IPS DF 4.7 (cell line): ENCODE data around the gene DYNC1I2.
A peak's percentile ranks its signal among the peaks of the same experiment; 100 is the strongest.

ENCODE experiments used
- DNase-seq: peaks from one replicate; pipeline ENCODE4 v3.0.0-alpha.2; 2013; ENCODE audit warnings: low spot score; ENCODE audit errors: extremely low read depth

Gene DYNC1I2

DNA sequence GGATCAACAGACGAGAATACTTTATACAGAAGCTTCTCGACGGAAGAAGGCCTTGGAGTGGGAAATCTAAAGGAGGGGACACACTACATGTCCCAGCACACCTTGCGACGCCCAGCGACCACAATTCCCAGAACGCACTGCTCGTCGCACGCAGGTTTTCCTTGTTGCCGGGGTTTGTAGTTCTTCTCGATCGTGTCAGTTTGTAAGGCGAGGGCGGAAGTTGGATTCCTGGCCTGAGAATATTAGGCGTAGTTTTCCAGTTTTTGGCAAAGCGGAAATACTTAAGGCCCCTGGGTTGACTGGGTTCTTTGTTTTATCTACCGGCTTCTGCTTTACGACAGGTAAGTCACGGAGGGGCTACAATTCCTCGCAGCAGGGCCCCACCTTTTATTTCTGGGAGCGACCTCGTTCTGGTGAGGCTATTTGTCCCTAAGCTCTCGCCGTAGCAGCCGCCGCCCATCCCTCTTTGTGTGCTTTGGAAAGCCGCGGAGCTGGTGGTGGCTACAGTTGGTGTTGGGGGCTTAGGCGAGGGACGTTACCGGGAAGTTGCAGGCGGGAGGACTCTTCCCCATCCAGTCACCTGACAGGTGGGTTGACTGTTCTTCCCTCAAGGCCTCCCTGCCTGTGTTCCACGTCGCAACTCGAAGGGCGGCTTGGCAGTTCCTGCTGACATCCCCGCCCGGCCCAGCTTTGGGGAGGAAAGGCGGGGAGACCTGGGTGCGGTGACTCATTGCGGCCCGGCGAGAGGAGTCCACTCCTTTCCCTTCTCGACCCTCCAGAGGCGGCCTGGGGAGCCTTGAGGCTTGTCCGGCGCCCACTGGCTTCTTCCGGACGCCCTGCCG is at the start of gene DYNC1I2:
Gene DYNC1I2, plus strand, starts transcription at position 183 of the 842 bp plus-strand sequence. CDS start 2,687 bp downstream, outside the sequence.
- DNase-seq = peak; percentile 83

DNA sequence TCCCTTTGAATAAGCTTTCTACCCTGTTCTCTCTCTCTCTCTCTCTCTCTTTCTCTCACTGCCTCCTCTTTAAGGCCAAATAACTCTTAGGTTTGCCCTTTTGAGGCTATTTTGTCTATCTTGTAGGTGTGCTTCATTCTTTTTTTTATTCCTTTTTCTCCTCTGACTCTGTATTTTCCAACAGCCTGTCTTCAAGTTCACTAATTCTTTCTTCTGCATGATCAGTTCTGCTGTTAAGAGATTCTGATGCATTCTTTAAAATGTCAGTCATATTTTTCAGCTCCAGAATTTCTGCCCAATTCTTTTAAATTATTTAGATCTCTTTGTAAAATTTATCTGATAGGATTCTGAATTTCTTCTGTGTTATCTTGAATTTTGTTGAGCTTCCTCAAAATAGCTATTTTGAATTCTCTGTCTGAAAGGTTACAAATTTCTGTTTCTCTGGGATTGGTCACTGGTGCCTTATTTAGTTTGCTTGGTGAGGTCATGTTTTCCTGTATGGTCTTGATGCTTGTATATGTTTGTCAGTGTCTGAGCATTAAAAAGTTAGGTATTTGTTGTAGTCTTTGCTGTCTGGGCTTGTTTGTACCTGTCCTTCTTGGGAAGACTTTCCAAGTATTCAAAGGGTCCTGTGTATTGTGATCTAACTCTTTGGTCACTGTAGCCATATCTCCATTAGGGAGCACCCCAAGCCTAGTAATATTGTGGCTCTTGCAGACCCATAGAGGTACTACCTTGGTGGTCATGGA is 35.4 kb upstream of the DYNC1I2 start:
- no peak for DNase-seq

DNA sequence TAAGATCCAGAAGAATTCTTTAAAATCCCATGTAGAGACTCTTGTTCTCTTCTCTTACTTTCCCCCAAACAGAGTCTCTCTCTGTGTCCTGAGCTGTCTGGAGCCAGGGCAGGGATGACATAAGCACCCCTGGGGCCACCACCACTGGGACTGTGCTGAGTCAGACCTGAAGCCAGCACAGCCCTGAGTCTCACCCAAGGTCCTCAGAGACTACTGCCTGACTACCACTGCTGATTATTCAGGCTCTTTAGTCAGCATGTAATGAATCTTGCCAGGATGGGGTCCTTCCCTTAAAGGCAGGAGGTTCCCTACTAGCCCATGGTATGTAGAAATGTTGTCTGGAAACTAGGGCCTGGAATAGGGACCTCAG is 34.9 kb upstream of the DYNC1I2 start:
- DNase-seq = no peak

DNA sequence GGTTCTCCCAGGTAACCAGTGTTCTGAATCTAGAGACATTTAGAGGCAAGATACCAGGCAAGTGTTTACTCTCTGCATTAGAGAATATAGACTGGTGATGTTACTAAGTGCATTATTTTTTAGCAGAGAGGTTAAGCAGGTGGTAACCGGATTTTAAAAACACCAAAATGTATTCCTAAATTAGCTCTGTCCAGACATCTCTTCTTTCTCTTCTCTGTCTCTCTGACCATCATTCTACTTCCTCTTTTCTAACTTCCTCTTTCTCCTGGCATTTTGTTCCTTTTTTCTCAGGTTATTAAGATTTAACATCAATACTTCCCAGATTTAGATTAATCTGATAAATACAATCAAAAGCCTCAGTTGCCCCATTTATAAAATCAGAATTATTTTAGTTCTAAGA is 31.7 kb upstream of the DYNC1I2 start:
- DNase-seq = no peak

DNA sequence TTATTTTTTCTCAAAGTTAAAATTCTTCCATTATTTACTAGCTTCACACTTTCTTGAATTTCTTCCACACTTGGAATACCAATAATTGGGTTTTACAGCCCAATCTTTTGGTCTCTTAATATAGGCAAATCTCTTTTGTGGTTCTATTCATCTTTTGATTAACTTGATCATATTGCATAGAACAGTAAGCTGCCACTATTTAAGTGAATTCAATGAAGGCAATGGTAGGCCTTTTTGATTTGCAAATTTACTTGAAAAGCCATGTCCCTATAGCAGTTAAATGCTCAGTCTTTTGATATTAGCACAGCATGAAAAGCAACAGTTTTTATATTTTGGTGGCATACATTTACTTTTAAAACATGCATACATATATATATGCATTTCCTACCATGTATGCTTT is 20.2 kb upstream of the DYNC1I2 start:
- DNase-seq = no peak

DNA sequence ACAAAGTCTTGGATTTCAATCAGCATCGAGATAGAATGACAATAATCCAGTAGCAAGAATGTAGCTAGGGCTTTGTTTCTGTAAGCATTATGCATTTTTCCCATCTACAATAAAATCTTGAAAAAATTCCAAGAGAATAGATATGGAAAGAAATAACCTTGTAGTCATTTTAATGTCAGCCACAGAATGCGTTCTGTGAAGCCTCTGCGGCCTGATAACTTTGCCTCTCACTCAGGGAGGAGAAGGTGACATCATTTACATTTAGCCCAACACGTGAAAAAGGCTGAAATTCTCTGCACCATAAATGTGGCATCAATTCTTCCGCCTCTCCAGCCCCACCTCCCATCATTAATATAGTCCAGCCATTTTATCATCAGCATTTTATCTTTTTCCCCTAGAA is 19.1 kb upstream of the DYNC1I2 start:
- DNase-seq = no peak

DNA sequence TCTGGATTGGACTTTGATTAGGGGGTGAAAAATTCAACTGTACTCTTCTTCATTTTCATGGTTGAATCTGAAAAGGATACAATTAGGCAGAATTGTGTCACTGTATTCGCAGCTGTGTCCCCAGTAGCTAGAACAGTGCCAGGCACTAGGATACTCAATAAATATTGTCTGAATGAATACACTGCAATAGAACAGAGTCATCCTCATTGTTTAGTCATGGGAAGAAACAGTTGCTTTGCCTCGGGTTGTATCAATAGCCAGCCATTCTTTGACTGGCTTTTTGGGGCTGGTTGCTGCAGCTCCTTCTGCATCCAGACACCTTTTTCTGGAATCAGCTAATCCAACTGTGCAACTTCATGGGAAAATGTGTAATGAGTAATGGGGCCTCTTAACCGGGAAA is 18.1 kb upstream of the DYNC1I2 start:
- no peak for DNase-seq

DNA sequence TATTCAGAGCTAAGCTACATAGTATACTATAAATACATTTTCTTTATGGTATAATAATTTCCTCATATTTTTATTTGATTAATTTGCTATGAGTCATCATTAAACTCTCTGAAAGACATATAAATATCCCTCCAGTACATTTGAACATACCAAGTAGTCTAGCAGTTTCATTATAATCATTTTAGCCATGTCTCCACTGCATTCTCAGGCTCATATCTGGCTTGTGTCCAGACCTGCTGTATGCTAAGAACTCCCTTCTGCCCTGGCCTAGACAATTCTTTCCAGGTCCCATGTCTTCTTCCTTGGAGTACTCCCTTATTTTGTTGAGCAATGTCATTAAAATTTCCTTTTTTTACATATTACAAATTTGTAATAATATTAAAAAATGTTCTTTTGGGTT is 16.6 kb upstream of the DYNC1I2 start:
- DNase-seq = no peak

DNA sequence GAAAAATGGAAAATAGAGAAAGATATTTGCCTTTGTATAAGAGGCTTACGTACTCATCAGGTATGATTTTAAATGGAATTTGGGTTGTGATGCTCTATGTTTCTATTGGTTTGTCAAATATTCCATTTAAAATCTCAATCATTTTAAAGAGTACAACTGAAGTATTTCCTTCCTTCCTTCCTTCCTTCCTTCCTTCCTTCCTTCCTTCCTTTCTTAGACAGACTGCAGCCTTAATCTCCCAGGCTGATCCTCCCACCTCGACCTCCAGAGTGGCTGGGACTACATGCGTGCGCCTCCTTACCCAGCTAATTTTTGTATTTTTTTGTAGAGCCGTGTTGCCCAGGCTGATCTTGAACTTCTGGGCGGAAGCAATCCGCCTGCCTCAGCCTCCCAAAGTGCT is 15.4 kb upstream of the DYNC1I2 start:
- DNase-seq = no peak

DNA sequence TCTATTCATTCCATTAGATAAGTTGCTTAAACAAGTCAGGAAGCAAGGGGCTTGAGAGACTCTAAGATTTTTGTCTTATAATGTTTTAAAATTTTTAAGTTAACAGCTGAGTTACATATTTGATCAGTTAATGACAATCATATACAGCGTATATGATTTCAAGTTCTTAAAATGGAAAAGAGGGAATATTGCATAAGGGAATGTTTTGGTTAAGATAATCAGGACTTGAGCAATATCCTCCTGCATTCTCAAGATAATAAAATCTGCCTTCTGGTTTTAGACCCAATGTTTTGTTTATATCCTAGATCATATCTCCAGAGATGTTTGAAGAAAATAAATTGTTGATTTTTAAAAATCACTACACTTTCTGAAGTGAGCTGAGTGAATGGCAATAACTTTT is 13.4 kb upstream of the DYNC1I2 start:
- DNase-seq = no peak

DNA sequence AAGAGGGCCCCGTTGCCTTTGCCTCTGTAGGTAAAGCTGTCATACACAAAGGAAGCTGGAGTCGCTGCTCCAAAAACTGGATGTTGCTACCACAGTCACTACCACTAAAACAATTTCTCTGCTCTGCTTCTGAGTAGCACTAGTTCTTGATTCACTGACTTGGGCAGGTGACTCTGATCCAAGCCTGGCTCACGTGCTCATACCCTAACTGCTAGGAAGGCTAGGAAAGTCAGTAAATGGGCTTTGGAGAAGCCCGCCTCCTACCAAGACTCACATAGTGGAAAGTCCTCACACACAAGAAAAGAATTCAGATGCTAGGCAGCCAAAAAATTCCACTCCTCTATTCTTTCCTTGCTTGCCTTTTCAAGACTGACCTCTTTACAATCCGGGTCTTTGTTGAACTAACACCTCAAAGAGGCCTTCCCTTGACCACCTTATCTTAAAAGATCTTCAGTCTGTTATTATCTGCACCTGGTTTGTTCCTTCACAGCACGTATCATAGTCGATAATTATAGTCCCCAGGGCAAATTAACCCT is 11.4 kb upstream of the DYNC1I2 start:
- no peak for DNase-seq

DNA sequence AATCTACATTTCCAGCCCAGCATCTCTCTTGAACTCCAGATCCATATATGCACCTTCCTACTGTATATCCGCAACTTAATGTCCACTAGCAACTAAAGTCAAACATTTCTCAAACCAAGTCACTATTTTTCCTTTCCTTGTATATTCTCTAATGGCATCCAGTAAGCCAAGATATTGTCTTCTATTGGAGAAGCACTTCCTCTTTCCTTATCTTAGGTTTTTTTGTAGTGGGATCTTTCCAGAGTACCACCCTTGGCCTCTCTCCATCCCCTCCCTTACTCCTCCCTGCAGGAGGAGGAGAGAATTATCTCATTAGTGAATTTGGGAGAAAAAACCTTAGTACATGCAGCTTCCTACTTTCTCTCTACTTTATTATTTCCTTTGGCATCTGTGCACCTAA is 8.7 kb upstream of the DYNC1I2 start:
- no peak for DNase-seq

DNA sequence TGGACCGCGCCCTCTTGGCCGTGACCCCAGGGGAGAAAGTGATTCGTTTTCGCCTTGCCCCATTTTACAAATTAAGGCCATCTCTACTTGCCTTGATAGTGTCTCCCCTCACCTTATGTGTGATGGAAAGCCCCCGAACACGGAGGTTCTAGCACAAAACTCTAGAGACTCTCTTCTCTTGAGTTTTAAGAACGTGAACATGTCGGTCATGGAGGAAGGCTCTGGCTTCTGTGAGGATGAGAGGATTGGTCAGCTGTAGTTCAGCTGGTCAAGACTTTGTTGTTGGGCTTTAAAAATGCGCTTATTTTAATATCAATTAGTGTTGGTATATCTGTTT is 828 bp downstream of the DYNC1I2 start:
- no peak for DNase-seq

DNA sequence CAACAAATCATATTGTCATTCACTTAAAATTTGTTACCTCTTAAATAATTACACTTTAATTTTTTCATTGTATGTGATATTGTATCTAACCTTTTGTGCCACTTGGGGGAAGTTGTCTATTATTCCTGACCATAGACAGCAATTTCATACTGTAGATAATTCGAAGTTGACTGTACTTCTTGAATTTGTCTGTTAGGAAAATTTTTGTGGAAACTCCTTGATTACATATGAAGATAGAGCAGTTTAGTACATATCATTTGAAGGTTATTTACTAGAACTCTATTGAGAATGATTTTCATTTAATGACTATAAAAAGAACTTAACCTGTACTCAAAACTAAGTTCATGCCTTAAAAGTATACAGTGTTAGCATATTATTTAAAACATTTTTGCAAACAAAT is 5.1 kb downstream of the DYNC1I2 start:
- no peak for DNase-seq

DNA sequence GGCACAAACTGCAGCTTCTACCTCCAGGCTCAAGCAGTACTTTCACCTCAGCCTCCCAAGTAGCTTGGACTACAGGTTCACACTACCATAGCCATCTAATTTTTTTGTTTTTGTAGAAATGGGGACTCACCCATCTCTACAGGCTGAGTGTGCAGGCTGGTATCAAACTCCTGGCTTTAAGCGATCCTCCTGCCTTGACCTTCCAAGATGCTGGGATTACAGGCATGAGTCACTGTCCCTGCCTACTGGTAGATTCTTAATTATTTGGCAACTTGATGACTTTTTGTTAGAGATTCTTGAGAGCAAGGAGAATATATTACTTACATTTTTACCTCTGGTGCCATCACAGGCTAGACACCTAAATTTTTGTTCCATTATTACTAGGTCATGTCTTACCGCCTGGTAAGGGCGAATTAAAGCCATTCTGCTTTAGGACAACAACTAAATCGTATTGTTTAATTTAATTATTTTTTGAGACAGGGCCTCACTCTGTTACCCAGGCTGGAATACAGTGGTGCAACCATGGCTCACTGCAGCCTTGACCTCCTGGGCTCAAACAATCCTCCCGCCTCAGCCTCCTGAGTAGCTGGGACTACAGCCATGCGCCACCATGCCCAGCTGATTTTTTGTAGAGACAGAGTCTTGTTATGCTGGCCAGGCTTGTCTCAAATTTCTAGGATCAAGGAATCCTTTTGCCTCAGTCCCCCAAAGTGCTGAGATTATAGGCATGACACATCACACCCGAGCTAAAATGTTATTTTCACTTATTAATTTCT is 15.7 kb downstream of the DYNC1I2 start:
- DNase-seq = no peak

DNA sequence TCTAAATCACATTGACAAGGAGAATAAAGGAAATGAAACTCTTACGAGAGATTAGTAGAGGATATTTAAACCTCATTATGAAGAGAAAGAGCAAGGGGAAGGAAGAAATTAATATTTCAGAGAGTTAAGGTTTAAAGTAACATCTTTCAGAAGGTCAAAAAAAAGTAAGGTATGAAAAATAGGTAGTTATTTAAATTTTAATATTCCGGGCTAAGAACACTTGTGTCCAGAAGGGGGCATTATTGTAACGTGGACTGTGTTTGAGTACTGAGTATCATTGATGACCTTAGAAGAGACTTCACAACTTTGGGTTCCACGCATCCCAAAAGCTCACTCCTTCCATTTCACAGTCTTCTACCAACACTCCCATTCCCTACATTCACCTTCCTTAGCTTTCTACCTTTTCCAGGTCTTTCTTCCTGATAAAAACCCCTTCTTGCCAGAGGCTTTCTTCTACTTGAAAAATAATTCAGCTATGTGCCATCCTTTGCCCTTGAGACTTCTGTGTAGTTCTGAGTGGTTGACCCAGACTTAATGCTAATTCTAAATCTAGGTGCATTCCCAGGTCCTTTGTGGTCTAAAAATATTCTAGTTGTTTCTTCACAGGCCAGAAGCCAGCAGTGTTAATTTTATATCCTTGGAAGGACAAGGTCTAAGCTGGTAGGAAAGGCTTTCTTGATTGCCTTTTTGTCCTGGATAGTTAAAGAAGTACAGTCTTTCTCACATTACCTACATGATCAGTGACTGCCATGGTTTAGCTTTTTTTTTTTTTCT is 16.5 kb downstream of the DYNC1I2 start:
- no peak for DNase-seq

DNA sequence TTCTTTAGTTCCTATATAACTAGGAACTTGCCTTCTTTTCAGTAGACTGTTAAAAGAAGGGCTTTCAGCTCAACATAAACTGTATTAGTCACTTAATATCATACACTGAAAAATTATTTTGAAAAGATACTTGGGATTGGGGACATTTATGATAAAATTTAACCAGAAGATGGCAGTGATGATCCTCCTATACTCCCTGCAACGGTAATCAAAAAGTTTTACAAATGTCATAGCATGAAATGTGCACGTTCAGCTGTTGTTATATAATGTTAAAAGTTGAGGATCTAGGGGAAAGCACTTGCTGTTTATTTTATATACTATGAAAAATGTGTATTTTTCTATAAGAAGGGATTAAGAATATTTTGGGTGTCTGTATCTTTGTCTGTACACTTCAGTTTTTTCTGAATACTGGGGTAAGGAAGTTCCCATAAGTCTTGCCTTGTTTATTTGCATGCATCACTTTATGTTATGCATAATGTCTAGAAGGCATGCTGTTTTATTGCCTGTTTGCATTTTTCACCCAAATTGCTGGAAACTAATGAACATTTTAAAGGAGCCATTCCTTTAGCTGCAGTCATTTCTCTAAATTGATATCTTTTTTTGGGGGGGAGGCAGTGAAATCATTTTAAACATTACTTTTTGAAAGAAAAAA is 19.0 kb downstream of the DYNC1I2 start:
- no peak for DNase-seq

DNA sequence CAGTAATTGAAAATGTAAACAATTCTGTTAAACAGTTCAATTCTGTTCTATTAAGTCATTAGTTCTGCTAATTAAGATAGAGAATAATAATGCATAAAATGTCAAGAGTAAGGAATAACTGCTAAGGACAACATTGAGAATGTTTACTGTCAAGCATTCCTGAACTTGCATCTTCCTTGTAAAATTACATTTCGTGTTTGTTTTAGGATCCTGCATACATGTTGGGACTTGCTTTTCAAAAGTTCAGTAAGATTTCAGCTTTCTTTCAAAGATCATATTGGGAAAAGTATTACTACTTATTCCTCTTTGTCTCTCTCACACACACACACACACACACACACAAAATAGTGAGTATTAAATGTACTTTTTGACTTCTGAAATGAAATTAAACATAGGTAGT is 20.5 kb downstream of the DYNC1I2 start:
- DNase-seq = no peak

DNA sequence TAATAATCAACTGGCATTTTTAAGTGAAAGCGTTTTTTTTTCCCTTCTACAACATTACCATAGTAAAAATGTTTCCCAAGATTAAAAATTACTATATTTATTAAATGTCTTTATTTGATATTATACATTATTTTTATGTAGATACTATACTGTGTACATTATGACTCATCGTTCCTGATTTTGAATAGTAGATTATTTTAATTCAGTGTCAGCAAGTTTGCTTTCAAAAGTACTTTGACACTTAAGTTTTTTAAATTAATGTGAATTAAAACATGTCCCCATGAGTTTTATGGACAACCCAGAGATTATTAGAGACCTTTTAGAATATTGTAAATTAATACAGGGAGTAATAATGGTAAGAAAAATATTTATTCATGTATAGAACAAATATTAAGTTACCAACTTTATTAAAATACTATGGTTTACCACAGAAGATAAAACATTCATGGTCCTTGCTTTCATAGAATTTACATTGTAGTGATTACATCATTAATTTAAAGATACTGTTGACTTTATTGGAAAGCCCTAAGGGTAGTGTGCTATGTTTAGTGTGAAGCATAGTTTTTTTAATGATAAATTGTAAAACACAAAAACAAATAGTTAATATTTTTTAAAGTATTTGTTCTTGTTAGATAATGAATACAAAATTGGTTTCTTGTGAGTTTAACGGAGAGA is 21.9 kb downstream of the DYNC1I2 start:
- DNase-seq = no peak

DNA sequence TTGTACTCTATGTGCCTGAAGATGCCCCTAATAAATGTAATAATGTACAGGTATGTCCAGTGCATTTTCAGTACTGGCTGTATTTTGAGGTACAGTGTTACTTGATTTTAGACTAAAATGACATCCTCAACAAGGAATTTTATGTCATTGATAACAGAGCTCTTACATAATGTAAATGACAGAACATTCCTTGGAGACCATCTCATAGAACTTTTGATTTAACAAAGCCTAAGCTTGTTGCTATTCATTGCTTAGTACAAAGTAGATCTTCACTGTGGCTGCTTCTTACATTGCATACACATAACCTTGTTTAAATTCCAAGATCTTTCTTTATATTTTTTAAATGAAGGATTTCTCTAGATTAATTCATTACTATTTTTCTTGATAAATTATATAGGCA is 24.1 kb downstream of the DYNC1I2 start:
- DNase-seq = no peak
